GM21528 (cell line): ENCODE data around the gene GABBR2.

Experiments
- ATAC-seq: cut with Tn5 transposase; IDR thresholded peaks from one replicate; pipeline ENCODE4 v1.9.1; 2021; ENCODE audit warnings: mild to moderate bottlenecking, moderate library complexity; ENCODE audit not compliant: unreplicated experiment, low FRiP score

Gene GABBR2

DNA sequence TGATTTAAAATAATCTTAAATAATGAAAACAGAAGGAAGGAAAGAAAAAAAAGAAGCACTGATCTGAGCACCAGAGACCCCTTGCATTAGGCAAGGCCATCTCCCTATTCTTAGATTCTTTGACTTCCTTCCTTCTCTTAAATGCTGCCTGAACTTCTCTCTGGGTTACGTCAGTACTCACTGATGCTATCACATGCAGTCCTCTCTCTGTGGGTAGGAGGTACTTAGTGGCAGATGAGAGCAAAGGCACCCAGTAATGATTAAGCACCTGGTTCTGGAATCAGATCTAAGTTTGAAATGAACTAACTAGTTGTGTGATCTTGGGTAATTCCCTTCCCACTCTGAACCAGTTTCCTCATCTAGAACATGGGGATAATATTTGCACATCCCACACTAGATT is 343.0 kb downstream of the GABBR2 start:
- ATAC-seq, result no peak

DNA sequence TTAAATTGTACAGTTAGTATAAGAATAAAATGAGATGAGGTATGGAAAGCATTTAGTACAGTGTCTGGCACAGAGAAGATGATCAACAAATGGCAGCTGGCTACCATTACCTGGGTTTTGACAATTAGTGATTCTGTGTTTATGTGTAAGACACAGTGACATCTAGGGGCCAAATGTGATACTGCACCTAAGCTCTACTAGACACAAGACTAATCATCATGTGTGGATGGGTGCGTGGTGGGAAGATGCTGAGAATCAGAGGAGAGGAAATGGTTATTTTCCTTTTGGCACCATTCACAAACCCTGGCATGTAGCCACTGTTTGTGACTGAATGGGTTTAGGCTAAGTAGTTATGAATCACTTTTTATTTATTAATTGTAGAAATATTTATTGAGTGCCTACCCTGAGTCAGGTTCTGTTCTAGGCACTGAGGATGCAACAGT is 343.5 kb downstream of the GABBR2 start:
- no peak for ATAC-seq

DNA sequence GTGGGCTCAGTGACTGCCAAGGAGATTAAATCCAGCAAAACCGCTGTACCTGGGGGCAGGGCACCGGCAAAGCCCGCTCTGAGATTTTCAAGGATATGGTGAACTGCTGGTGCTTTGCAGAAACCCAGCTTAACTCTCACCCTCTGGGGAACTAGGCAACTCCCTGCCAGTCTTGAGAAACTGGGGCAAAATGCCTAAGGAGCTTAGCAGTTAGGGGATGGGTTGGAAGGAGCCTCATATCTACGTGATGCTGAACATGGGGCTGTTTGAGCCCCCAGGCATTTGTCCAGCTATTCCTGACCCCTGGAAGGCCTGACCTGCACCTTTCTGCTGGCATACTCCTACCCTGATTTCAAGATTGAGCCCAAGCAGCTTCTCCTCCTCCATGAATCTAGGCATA is 344.6 kb downstream of the GABBR2 start:
- no peak for ATAC-seq

DNA sequence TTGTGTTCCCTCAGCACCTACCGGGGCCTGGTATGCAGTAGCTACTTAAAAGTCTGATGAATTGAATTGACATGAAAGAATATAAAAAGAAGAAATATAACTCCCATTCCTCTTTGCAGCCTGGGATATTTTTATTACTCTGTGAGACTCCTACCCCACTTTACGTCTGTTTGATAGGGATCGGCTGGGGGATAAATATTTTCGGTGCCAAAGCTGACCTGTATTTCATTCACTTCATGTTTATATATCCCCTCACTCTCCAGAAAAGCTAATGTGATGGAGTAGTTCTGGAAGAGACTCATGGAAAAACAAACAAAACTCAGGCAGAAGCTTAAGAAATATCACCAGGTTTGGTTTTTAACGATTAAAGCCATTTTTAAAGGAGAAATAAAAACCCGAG is 345.1 kb downstream of the GABBR2 start:
- ATAC-seq, result no peak

DNA sequence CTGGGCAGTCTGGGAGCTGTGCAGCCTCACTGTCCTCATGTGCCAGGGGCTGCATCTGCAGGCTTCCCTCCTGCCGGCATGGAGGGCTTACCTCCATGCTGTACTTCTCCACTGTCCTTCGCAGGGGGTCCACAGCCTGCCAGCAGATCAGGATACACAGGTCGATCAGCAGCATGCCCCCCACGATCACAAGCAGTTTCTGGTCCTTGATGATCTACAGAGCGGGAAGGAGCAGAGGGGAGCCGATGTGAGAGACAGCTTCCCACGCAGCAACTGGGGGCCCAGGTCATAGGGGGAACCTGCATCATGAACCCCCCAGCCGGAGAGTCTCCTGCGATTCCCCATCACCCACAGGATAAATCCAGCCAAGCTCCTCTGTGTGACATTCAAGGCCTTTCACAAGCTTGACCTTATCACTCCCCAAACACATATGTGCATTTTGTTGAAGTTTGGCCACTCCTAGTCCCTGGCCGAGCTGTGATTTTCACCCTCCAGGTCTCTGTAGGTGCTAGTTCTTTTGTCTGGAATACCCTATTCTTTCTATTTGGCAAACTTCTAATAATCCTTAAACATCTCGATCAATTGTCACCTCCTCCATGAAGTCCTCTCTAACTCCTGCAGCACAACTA is 346.0 kb downstream of the GABBR2 start:
- no peak for ATAC-seq

DNA sequence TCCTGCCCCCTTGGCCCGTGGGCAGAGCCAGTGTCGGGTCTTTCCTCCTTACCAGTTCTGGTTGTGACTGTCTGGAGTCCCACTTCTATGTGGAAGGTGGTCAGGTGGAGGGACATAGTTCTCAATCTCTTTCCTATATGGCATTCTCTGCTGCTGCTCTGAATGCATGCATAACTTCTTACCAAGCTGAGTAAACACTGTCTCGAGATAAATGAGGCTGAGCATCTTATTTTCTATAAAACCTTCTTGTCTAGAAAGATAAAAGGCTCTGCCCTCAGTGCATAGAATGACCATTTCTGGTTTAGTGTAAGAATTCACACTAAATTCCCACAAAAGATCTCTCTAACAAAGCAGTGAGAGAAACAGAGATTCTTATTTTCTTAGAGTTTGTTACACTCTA is 347.1 kb downstream of the GABBR2 start:
- no peak for ATAC-seq

DNA sequence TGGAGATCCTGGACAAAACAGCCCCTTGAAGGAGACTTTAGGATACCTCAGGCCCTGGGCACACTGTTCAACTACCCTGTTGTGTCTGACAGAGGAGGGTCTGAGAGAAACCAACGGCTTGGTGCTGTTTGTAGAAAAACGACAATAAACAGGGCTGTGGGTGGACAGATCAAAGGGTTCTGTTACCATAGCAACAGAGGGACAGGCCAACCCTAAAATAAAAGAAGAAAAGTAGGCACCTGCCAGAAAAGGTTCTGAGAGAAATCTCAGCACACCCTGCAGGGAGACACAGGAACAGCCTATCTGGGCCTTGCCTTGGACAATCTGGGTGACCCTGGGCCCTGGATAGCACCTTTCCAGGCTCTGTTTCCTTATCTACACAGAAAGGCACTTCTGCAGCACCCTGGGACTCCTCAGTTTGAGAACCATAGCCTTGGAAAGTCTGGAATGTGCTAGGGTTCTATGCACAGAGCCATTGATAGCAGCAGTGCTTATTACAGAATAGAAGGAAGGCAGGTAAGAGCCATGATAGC is 348.5 kb downstream of the GABBR2 start:
- no peak for ATAC-seq

DNA sequence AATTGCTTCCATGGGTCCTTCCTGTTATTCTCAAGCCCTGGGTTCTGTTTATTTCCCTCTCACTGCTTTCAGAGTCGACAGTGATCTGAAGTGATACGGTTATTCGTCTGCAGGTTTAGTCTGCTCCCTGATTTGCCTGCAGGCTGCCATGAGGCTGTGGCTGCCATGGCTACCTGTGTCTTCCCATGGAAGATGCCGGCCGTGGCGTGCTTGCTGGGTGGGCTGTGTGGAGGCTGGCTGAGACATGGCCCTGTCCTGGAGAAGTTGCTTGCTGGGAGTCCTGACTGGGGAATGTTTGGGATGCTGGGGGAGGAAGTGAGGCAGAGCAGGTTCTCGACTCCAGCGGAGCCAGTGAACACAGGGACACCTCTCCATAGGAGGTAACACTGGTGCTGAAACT is 349.2 kb downstream of the GABBR2 start:
- no peak for ATAC-seq

DNA sequence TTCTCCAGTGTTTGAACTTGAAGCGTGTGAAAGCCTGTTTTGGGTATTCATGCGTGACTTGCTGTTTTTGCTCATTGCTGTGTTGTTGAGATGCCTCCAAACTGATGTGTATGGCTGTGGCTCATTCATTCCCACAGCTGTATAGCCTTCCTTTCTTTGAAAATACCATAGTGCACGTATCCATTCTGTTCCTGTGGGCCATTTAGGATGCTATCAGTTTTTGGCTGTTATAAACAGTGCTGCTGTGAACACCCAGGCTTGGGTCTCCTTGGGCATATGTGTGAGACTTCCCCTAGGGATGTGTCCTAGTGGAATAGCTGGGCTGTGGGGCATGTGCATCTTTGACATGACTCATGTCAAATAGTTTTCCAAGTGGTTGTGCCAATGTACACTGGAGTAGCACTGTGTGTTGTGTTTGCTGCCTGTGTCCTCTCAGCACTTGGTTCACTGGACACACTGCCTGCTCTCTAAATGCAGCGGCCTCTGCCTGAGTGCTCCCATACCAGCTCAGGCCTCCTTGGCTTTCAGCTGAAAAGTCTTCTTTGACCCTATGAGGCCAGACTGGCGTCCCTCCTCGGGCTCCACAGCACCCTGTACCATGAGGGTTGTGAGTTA is 350.7 kb downstream of the GABBR2 start:
- ATAC-seq, result no peak

DNA sequence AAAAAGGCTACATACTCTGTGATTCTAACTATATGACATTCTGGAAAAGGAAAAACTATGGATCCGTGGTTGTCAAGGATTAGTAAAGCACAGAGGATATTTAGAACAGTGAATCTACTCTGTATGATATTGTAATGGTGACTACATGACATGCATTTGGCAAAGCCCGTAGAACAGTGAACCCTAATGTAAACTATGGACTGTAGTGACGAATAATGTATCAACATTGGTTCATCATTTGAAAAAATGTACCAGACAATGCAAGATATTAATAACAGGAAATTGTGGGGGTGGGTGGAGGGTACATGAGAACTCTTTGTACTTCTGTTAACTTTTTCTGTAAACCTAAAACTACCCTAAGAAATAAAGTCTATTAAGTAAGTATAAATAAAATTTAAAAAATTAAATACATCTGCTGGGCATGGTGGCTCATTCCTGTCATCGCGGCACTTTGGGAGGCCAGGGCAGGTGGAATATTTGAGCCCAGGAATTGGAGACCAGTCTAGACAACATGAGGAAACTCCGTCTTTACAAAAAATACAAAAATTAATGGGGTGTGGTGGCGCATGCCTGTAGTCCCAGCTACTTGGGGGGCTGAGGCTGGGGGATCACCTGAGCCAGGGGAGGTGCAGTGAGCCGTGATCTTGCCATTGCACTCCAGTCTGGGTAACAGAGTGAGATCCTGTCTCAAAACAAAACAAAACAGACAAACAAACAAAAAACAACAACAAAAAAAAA is 351.6 kb downstream of the GABBR2 start:
- ATAC-seq, result no peak

DNA sequence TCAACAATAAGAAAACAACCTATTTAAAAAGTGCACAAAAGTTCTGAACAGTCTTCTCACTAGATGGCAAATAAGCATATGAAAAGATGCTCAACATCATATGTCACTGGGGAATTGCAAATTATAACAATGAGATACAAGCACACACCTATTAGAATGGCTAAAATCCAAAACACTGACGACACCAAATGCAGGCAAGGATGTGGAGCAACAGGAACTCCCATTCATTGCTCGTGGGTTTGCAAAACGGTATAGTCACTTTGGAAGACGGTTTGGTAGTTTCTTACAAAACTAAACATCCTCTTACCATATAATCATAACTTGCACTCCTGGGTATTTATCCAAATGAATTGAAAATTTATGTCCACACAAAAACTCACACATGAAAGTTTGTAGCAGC is 352.4 kb downstream of the GABBR2 start:
- ATAC-seq, result no peak

DNA sequence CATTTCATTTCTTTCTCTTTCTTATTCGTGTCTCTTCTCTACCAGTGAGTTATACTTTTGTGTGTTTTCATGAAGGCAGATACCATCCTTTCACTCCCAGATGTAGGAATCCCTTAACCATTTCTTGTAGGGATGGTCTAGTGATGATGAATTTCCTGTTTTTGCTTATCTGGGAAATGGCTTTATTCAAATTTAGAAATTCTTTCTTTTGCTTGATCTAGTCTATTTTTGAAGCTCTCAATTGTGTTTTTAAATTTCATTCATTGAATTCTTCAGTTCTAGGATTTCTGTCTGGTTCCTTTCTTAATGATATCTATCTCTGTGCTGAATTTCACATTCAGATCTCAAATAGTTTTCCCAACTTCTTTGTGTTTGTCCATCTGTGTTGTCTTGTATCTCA is 357.4 kb downstream of the GABBR2 start:
- ATAC-seq, result no peak

DNA sequence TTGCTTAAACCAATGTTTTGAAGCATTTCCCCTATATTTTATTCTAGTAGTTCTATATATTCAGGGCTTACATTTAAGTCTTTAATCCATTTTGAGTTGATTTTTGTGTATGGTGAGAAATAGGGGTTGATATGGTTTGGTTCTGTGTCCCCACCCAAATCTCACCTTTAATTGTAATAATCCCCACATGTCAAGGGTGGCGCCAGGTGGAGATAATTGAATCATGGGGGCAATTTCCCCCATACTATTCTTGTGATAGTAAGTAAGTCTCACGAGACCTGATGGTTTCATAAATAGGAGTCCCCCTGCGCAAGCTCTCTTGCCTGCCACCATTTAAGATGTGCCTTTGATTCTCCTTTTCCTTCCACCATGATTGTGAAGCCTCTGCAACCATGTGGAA is 361.1 kb downstream of the GABBR2 start:
- no peak for ATAC-seq

DNA sequence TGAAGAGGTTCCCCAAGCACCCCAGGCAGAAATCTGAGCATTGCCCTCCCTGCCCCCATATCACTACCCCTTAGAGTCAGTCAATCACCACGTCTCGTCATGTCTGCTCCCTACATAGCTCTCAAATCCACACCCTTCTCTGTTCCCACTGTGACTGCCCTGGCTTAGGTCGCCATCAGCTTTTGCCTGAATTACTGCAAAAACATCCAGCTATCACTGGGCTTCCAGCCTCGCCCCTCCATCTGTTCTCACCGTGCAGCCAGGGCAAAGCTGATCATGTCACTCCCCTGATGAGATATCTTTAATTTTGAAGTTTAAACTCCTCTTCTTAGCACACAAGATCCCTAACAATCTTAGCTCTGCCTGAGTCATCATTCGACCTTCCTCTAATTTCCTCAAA is 363.7 kb downstream of the GABBR2 start:
- ATAC-seq, result no peak

DNA sequence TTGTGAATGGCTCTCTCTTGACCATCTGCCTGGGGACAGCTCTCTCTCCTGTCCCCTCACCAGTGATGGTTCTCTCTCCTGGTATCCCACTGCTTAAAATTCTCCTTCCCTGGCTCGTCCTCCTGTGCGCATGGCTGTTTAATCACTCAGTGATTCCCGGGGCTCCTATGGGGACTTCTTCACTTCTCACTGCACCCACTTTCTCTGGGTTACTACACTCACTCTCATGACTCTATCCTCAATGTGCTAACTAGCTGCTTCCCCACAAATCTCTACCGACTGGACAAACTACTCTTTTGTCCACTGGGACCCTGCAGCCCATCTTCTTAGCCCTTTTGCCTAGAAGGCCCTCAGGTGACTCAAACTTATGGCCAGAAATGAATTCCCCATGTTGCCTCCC is 364.2 kb downstream of the GABBR2 start:
- ATAC-seq, result no peak

DNA sequence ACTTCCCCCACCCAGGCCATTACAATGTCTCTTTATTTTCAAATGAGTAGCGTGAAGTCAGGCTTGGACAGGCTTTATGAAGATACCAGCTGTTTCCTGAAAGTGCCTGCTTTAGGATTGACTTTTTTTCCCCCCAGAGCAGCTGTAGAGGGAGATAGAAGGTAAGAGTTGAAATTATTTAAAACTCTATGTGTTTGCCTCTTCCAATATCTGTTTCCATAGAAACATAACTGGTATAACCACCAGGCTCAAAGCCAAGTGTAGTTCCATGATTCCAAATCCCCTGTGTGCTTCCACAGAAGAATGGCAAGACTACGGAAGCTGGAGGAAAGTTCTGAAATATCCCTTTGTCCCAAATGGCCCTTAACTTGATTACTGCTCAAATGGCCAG is 365.9 kb downstream of the GABBR2 start:
- no peak for ATAC-seq

DNA sequence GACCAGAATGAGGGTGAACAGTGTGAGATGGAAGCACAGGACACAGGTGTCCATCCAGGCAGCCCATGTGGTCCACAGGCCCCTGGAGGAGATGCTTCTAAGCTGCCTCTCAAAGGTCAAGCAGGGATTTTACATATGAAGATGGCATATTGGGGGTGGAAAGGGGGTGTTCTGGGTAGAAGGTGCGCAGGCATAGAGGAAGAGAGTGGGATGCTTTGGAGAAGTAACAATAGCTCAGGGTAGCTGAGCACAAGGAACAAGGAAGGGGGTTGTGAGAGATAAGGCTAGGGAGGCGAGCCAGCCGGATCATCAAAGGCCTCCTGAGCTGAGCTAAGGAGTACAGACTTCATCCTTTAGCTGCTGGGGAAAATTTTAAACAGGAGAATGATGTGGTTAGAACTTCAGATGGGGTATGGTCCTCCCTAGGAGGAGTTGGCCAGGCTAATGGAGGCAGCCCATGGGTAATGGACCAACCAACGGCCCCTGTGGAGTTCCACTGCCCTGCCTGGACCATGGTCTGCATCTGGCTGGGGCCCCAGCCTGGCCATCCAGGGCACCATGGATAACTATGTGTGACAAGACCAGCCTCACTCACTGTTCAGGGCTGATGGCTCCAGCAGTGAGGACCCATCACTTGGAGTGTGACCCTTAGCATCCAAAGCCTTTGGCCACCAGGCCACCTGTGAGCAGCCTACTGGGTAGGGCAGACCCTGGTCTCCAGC is 366.5 kb downstream of the GABBR2 start:
- ATAC-seq, result no peak

DNA sequence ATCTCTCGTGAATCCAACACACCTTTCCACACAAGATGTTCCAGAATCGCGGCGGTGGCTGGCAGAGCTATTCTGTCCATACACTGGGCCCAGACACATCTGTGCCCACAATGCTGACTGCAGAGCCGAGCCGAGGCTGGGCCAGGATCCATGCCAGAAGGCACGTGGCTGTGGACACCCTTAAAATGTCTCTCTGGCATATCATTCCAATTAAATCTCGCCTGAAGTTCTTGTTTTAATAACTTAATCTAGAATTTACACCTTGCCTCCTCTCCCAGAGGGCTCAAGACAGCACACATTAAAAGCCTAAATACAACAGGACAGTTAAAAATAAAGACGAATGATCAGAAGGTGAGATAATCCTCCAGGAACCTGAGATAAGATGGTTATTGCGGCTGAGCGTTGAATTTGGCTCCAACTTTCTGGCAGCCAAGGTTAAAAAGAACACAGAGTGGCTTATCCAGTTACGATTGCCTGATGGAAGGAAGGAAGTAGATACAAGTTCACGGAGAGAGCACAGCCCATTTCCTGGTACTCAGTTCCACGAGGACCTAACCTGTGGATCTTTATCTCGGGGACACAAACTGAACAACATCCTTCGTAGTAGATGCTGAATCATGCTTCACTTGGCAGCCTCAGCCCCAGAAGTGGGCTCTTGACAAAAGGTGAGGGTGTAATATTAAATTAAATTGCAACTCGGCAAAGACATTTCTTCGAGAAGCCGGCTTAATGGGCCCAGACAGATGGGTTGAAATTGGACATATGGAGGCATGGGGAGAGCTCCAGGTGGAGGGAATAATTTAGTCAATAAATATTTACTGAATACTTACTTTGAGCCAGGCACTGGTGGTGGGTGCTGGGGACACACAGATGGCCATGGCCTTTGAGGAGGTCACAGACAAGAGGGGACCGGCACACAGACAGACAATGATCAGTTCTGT is 367.3 kb downstream of the GABBR2 start:
- no peak for ATAC-seq

DNA sequence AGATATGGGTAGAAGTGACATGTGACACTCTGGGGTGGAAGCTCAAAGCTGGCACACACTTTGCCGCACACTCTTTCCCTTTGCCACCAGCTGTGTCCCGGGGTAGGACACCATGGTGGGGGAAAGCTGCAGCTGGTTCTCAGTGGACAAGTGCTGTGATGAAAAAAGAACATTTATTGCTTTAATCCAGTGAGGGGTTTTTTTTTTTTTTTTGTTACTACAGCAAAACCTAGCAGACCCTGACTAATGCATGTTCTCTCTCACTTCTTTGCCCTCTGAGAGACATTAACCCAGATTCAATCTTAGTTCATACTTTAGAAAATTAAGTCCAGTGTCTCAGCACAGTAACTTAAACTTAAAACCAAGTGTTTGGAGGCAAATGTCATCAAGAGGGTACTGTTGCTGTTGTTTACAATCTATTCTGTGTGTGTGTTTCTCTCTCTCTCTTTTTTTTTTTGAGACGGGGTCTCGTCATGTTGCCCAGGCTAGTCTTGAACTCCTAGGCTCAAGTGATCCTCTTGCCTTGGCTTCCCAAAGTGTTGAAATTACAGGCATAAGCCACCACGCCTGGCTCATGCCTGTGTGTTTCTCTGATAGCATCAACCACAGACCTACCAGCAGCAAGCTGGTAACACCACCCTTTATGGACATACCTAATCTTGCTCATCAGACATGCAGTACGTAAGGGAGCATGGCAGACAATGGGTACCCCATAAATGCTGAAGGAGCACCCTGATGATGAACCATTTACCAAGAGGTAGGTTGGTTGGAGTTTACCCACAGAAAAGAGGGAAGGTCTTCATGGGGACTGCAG is 368.5 kb downstream of the GABBR2 start:
- no peak for ATAC-seq
